Hepatocyte (in vitro differentiated cells): Measurements from ENCODE around the gene OR7E24. TPM values are rescaled to one million over a fixed set of nuclear protein-coding genes. Genes with fewer than 3 reads are reported as not detected.

Source experiments
- DNase-seq: peaks from one replicate; pipeline ENCODE4 v3.0.0-alpha.2; 2016; ENCODE audit warnings: low spot score
- H2AFZ ChIP-seq: fragments of 200-600 bp; sonication (generic); 2 replicates; pipeline ENCODE4 v1.6.0; 2016; ENCODE audit warnings: antibody characterized with exemption, mild to moderate bottlenecking
- H3K27ac ChIP-seq: fragments of 200-600 bp; sonication (generic); 2 replicates; pipeline ENCODE4 v1.5.1; 2016; ENCODE audit warnings: mild to moderate bottlenecking
- H3K27me3 ChIP-seq: fragments of 200-600 bp; sonication (generic); 2 replicates; pipeline ENCODE4 v1.6.1; 2016
- H3K36me3 ChIP-seq: fragments of 200-600 bp; sonication (generic); replicated peaks from 2 replicates; pipeline ENCODE4 v1.5.1; 2016; ENCODE audit warnings: low read depth; ENCODE audit not compliant: insufficient read depth
- H3K4me1 ChIP-seq: fragments of 200-600 bp; sonication (generic); 2 replicates; pipeline ENCODE4 v1.5.1; 2016; ENCODE audit warnings: mild to moderate bottlenecking, moderate library complexity; ENCODE audit not compliant: insufficient read depth
- H3K4me2 ChIP-seq: fragments of 200-600 bp; sonication (generic); 2 replicates; pipeline ENCODE4 v1.6.0; 2016
- H3K4me3 ChIP-seq: fragments of 200-600 bp; sonication (generic); 2 replicates; pipeline ENCODE4 v1.5.1; 2016; ENCODE audit warnings: mild to moderate bottlenecking
- H3K79me2 ChIP-seq: fragments of 200-600 bp; sonication (generic); 2 replicates; pipeline ENCODE4 v1.6.0; 2017; ENCODE audit warnings: mild to moderate bottlenecking
- H3K9me2 ChIP-seq: fragments of 200-600 bp; sonication (generic); replicated peaks from 2 replicates; pipeline ENCODE4 v1.6.0; 2017; ENCODE audit warnings: mild to moderate bottlenecking; ENCODE audit not compliant: insufficient read depth
- H3K9me3 ChIP-seq: fragments of 200-600 bp; sonication (generic); 2 replicates; pipeline ENCODE4 v1.5.1; 2016; ENCODE audit warnings: low read depth, mild to moderate bottlenecking
- H4K20me1 ChIP-seq: fragments of 200-600 bp; sonication (generic); 2 replicates; pipeline ENCODE4 v1.6.0; 2016; ENCODE audit warnings: mild to moderate bottlenecking; ENCODE audit not compliant: insufficient read depth, poor library complexity, severe bottlenecking
- CTCF ChIP-seq: fragments of 200-600 bp; sonication (generic); IDR thresholded peaks from 2 replicates; pipeline ENCODE4 v1.5.1; 2016; ENCODE audit warnings: antibody characterized with exemption, mild to moderate bottlenecking; ENCODE audit not compliant: poor library complexity
- EZH2 ChIP-seq: fragments of 200-600 bp; sonication (generic); IDR thresholded peaks from 2 replicates; pipeline ENCODE4 v1.6.1; 2016; ENCODE audit warnings: antibody characterized with exemption, mild to moderate bottlenecking, borderline replicate concordance
- EZH2phosphoT487 ChIP-seq: fragments of 200-600 bp; sonication (generic); IDR thresholded peaks from one replicate; pipeline ENCODE4 v1.6.1; 2018; ENCODE audit warnings: antibody characterized with exemption, mild to moderate bottlenecking, low read depth, moderate library complexity; ENCODE audit not compliant: unreplicated experiment, severe bottlenecking
- WGBS: methylation state at CpG from one replicate; pipeline ENCODE4 v1.1.6; 2016; ENCODE audit warnings: low lambda C conversion rate; ENCODE audit errors: missing lambda C conversion rate; 5-methylcytosine and 5-hydroxymethylcytosine counted together
- polyA plus RNA-seq: library from polyadenylated mRNA; unstranded; fragments of >200 nt; fragmentation: Nextera tagmentation; extraction: Ambion mirVana; gene quantifications from 2 replicates; pipeline ENCODE4 v1.2.1, GENCODE V29; 2016
- total RNA-seq: library from RNA; depleted of rRNA; stranded (reverse); fragments of >200 nt; gene quantifications from 2 replicates; pipeline ENCODE4 v1.2.3, GENCODE V29; 2014

OR7E24 gene
- total and polyA plus RNA-seq, 2 experiments from 2014 or later, result not detected

GRCh38 chr19:9296336-9296735 is 45.6 kb downstream of the OR7E24 start:
- peaks cover 71% of the 10 kb centered on the region for H3K9me3 ChIP-seq
- no peak overlapping the region for H3K4me3 ChIP-seq
- H2AFZ ChIP-seq, result no peak overlapping the region
- H3K4me2 ChIP-seq, result no peak overlapping the region
- H3K36me3 ChIP-seq, result peaks cover 27% of the 10 kb centered on the region
- no peaks in the 10 kb centered on the region for H3K4me1 ChIP-seq
- H3K9me2 ChIP-seq, result no peaks in the 10 kb centered on the region
- H3K27me3 ChIP-seq, result no peaks in the 10 kb centered on the region
- no peak for TF ChIP-seq EZH2phosphoT487
- no peak for TF ChIP-seq EZH2
- TF ChIP-seq CTCF, result no peak
- no peaks in the 10 kb centered on the region for H4K20me1 ChIP-seq
- no peaks in the 10 kb centered on the region for H3K79me2 ChIP-seq
- no peak for DNase-seq
- H3K27ac ChIP-seq, result no peak overlapping the region
- WGBS, result 83% methylated on average over 2 of the region's 2 CpGs

Other genes starting within 250 kb of the OR7E24 start
- gene MUC16, start 240.5 kb upstream of the OR7E24 start, total RNA-seq, result 2.5 and 3.2 TPM in 2 replicates
- 1.3 and 5.6 TPM in 2 replicates for gene MUC16, start 240.5 kb upstream of the OR7E24 start, polyA plus RNA-seq
- gene OR1M1, start 163.9 kb upstream of the OR7E24 start, total RNA-seq, result not detected in 2 replicates
- gene OR1M1, start 163.9 kb upstream of the OR7E24 start, polyA plus RNA-seq, result not detected in 2 replicates
- gene OR7G2, start 143.5 kb upstream of the OR7E24 start, total RNA-seq, result not detected in 2 replicates
- gene OR7G2, start 143.5 kb upstream of the OR7E24 start, polyA plus RNA-seq, result not detected in 2 replicates
- not detected in 2 replicates for gene OR7G1, start 135.2 kb upstream of the OR7E24 start, total RNA-seq
- gene OR7G1, start 135.2 kb upstream of the OR7E24 start, polyA plus RNA-seq, result not detected in 2 replicates
- not detected in 2 replicates for gene OR7G3, start 124.0 kb upstream of the OR7E24 start, total RNA-seq
- not detected in 2 replicates for gene OR7G3, start 124.0 kb upstream of the OR7E24 start, polyA plus RNA-seq
- gene ZNF317, start 110.5 kb upstream of the OR7E24 start, total RNA-seq, result 14.6 and 26.6 TPM in 2 replicates
- gene ZNF317, start 110.5 kb upstream of the OR7E24 start, polyA plus RNA-seq, result 19.8 and 27.5 TPM in 2 replicates
- 0.57 and 0.80 TPM in 2 replicates for gene OR7D2, start 72.0 kb upstream of the OR7E24 start, total RNA-seq
- 0.17 and 0.34 TPM in 2 replicates for gene OR7D2, start 72.0 kb upstream of the OR7E24 start, polyA plus RNA-seq
- gene OR7D4, start 31.3 kb upstream of the OR7E24 start, total RNA-seq, result not detected in 2 replicates
- gene OR7D4, start 31.3 kb upstream of the OR7E24 start, polyA plus RNA-seq, result not detected in 2 replicates
- 8.0 and 9.8 TPM in 2 replicates for gene ZNF699, start 58.9 kb downstream of the OR7E24 start, total RNA-seq
- 0.94 and 1.6 TPM in 2 replicates for gene ZNF699, start 58.9 kb downstream of the OR7E24 start, polyA plus RNA-seq
- gene ZNF559, start 73.2 kb downstream of the OR7E24 start, total RNA-seq, result 18.1 and 22.7 TPM in 2 replicates
- 8.9 and 13.1 TPM in 2 replicates for gene ZNF559, start 73.2 kb downstream of the OR7E24 start, polyA plus RNA-seq
- gene ZNF177, start 112.1 kb downstream of the OR7E24 start, total RNA-seq, result 5.2 and 5.5 TPM in 2 replicates
- gene ZNF177, start 112.1 kb downstream of the OR7E24 start, polyA plus RNA-seq, result 4.2 and 7.6 TPM in 2 replicates
- 21.6 and 28.7 TPM in 2 replicates for gene ZNF266, start 184.6 kb downstream of the OR7E24 start, total RNA-seq
- 9.3 and 10.1 TPM in 2 replicates for gene ZNF266, start 184.6 kb downstream of the OR7E24 start, polyA plus RNA-seq
- gene ZNF560, start 247.7 kb downstream of the OR7E24 start, total RNA-seq, result not detected in 2 replicates
- gene ZNF560, start 247.7 kb downstream of the OR7E24 start, polyA plus RNA-seq, result not detected in 2 replicates